ENCODE data around the gene FAM149A.

GRCh38 chr4:186058253-186058979, 46.1 kb upstream of the FAM149A start:
- TF ChIP-seq, protein P1, sequence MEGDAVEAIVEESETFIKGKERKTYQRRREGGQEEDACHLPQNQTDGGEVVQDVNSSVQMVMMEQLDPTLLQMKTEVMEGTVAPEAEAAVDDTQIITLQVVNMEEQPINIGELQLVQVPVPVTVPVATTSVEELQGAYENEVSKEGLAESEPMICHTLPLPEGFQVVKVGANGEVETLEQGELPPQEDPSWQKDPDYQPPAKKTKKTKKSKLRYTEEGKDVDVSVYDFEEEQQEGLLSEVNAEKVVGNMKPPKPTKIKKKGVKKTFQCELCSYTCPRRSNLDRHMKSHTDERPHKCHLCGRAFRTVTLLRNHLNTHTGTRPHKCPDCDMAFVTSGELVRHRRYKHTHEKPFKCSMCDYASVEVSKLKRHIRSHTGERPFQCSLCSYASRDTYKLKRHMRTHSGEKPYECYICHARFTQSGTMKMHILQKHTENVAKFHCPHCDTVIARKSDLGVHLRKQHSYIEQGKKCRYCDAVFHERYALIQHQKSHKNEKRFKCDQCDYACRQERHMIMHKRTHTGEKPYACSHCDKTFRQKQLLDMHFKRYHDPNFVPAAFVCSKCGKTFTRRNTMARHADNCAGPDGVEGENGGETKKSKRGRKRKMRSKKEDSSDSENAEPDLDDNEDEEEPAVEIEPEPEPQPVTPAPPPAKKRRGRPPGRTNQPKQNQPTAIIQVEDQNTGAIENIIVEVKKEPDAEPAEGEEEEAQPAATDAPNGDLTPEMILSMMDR (IDR thresholded peaks at IDR 0.05): no peak
- TF ChIP-seq POLR2A (IDR thresholded peaks at IDR 0.05): no peak
